ENCODE measurements around the gene PCID2.

GRCh38 chr13:113209759-113210421 is 1.4 kb upstream of the PCID2 start:
- TF ChIP-seq ELF4 (IDR thresholded peaks at IDR 0.05), result no peak
- no peak for TF ChIP-seq HDGF (IDR thresholded peaks at IDR 0.05; ENCODE audit: borderline replicate concordance)
- no peak; the same call in 1 of the 2 replicates for TF ChIP-seq L3MBTL2 (conservative IDR thresholded peaks at IDR 0.05)
- TF ChIP-seq TARDBP (IDR thresholded peaks at IDR 0.05), result no peak
- TF ChIP-seq CTBP1 (IDR thresholded peaks at IDR 0.05; ENCODE audit: borderline replicate concordance), result no peak

Data from HEK293T (cell line).